Epidermal melanocyte (primary cell): ENCODE results near the gene SRSF6.
"Not testable (repeated sequence)": the region's sequence is repeated elsewhere in the genome, so short reads cannot be mapped to it uniquely, and the experiment has no call there.

ENCODE experiments used
- DNase-seq: peaks from one replicate; pipeline ENCODE4 v3.0.0; 2011; ENCODE audit warnings: low spot score; ENCODE audit not compliant: insufficient read length

Gene SRSF6

GRCh38 chr20:43473381-43473704 is 15.6 kb downstream of the SRSF6 start:
- no peak for DNase-seq

GRCh38 chr20:43477193-43477592 is 19.5 kb downstream of the SRSF6 start:
- no peak for DNase-seq

- no peak for DNase-seq
These were observed 19.9 kb downstream of the SRSF6 start for GRCh38 chr20:43477619-43478018.

- DNase-seq: no peak
These were observed 32.3 kb downstream of the SRSF6 start for GRCh38 chr20:43490038-43490437.

GRCh38 chr20:43492101-43492500 is 34.4 kb downstream of the SRSF6 start:
- no peak for DNase-seq

- DNase-seq: no peak
These were observed 37.7 kb downstream of the SRSF6 start for GRCh38 chr20:43495388-43495787.

GRCh38 chr20:43502021-43502420 is 44.3 kb downstream of the SRSF6 start:
- DNase-seq: not testable (repeated sequence)

- no peak for DNase-seq
These were observed 48.5 kb downstream of the SRSF6 start for GRCh38 chr20:43506238-43506637.

- peak; percentile 69 for DNase-seq
These were observed 49.7 kb downstream of the SRSF6 start, which contains the start of gene L3MBTL1 for GRCh38 chr20:43507150-43508080. L3MBTL1 (plus strand) TSS chr20:43507697; CDS start chr20:43513504, 5,807 bp downstream.

- peak; percentile 14 for DNase-seq
These were observed 50.4 kb downstream of the SRSF6 start for GRCh38 chr20:43508106-43508505.

- DNase-seq: peak; percentile 14
These were observed 50.9 kb downstream of the SRSF6 start for GRCh38 chr20:43508604-43509040.

- no peak for DNase-seq
These were observed 54.2 kb downstream of the SRSF6 start for GRCh38 chr20:43511879-43512278.

GRCh38 chr20:43513372-43513930 is 55.8 kb downstream of the SRSF6 start:
- no peak for DNase-seq
